ENCODE data around the gene FAM47E. TPM values are rescaled to one million over a fixed set of nuclear protein-coding genes. Genes with fewer than 3 reads are reported as not detected.

Gene FAM47E
- total RNA-seq, 2 donors from 2014 or later, result 0.72 TPM; not detected in 1

DNA sequence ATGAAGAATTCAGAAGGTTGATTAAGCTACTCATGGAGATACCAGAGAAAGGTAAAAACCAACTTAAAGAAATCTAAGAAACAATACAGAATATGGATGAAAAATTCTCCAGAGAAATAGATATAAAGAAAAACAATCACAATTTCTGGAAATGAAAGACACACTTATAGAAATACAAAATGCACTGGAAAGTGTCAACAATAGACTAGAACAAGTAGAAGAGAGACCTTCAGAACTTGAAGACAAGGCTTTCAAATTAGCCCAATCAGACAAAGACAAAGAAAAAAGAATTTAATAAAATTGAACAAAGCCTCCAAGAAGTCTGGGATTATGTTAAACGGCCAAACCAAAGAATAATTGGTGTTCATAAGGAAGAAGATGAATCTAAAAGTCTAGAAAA lies 64.6 kb downstream of the FAM47E start:
- DNase-seq, result no peak
- Mint-ChIP-seq H3K27ac (no peak overlapping the region), H3K4me3 (no peak overlapping the region), H3K36me3 (ENCODE audit: low read depth) (no peaks in the 10 kb centered on the region), H3K4me1 (no peaks in the 10 kb centered on the region), H3K27me3 (no peaks in the 10 kb centered on the region)
- ATAC-seq, result no peak
- peaks cover 9% of the 10 kb centered on the region for H3K9me3 ChIP-seq (ENCODE audit: control insufficient read depth, low read length, poor library complexity, severe bottlenecking)

DNA sequence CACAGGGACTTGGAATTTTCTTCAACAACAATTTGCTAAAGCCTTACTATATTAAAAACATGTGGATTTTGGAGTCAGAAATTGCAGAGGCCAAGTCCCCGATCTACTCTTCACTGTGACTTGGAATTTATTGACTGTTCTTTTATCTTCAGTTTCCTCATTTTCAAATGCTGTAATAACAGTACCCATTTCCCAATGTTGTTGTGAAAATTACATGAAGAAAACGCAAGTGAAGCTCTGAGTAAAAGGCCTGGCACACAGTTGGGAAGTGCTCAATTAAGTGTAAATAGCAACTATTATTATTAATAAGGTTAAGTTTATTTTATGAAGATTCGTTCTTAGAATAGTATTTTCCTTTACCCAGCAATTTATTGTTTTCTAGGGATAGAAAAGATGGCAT lies 70.7 kb downstream of the FAM47E start:
- DNase-seq, result no peak
- H3K4me1 Mint-ChIP-seq, result no peaks in the 10 kb centered on the region

DNA sequence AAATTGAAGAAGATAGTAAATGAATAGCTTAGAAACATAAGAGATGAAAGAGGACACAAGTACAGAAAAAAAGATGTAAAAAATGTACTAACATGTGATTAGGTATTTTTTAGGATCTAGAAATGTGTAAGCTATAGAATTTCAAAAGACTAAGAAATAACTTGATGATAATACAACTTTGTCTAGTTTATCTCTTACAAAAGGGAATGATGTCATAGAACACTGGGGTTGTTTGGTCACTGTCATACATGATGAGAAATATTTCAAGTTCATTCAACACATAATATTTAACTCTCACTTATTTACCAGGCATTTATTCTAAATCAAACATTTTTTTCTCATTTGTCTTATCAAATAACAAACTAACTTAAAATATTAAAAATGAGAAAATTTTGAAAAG lies 73.6 kb downstream of the FAM47E start:
- H3K9me3 ChIP-seq (ENCODE audit: control insufficient read depth, low read length, poor library complexity, severe bottlenecking), result peaks cover 4% of the 10 kb centered on the region
- ATAC-seq, result no peak
- Mint-ChIP-seq H3K27ac (no peak overlapping the region), H3K4me3 (no peak overlapping the region), H3K36me3 (ENCODE audit: low read depth) (no peaks in the 10 kb centered on the region), H3K4me1 (no peaks in the 10 kb centered on the region), H3K27me3 (no peaks in the 10 kb centered on the region)
- DNase-seq, result no peak

More for the DNA sequence above, 70.7 kb downstream of the FAM47E start:
- no peak for ATAC-seq
- Mint-ChIP-seq H3K27ac (no peak overlapping the region), H3K27me3 (no peaks in the 10 kb centered on the region), H3K4me3 (no peak overlapping the region), H3K36me3 (ENCODE audit: low read depth) (no peaks in the 10 kb centered on the region)
- H3K9me3 ChIP-seq (ENCODE audit: control insufficient read depth, low read length, poor library complexity, severe bottlenecking), result peaks cover 4% of the 10 kb centered on the region

DNA sequence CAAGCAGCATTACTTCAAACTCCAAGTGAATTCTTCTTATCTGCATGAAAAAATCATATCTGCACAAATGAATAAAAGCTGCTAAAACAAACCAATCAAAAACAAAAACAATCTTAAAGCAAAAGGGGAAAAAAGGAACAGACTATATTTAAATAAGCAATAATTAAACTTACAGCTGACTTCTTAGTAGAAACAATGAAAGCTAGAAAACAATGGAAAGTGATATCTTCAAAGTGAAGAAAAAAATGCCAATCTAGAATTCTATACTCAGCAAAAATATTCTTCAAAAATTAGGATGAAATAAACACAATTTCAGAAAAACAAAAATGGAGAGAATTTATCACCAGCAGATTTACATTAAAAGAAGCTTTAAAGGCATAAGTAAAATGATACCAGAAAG lies 75.0 kb downstream of the FAM47E start:
- H3K9me3 ChIP-seq (ENCODE audit: control insufficient read depth, low read length, poor library complexity, severe bottlenecking), result peaks cover 4% of the 10 kb centered on the region
- Mint-ChIP-seq H3K4me3 (no peak overlapping the region), H3K27ac (no peak overlapping the region), H3K4me1 (no peaks in the 10 kb centered on the region), H3K36me3 (ENCODE audit: low read depth) (no peaks in the 10 kb centered on the region), H3K27me3 (no peaks in the 10 kb centered on the region)
- no peak for DNase-seq
- ATAC-seq, result no peak

Other genes starting within 250 kb of the FAM47E start
- not detected for gene CXCL9, start 244.2 kb upstream of the FAM47E start, total RNA-seq
- gene CXCL10, start 228.2 kb upstream of the FAM47E start, total RNA-seq, result not detected
- not detected for gene CXCL11, start 215.7 kb upstream of the FAM47E start, total RNA-seq
- not detected for gene ART3, start 177.0 kb upstream of the FAM47E start, total RNA-seq
- gene NUP54, start 103.3 kb upstream of the FAM47E start, total RNA-seq, result 10 to 100 TPM; 63.2 to 93.1 TPM
- gene SCARB2, start 37.9 kb upstream of the FAM47E start, total RNA-seq, result 10 to 100 TPM; 27.5 to 28.6 TPM
- gene STBD1, start 55.0 kb downstream of the FAM47E start, total RNA-seq, result under 1 TPM; 0.15 to 0.16 TPM
- not detected for gene CCDC158, start 169.4 kb downstream of the FAM47E start, total RNA-seq
- gene SHROOM3, start 183.5 kb downstream of the FAM47E start, total RNA-seq, result not detected